Measurements from ENCODE around the gene FBRS. TPM values are rescaled to one million over a fixed set of nuclear protein-coding genes. Genes with fewer than 3 reads are reported as not detected.

Gene FBRS
- total and polyA plus RNA-seq, 2 donors (not counting 3 experiments of a cell fraction or from before 2014, with no cell fraction given): 15.5 to 68.6 TPM

- Histone ChIP-seq H3K27ac (ENCODE audit: insufficient read depth, low read depth, low read length) (no peak overlapping the region), H3K4me3 (replicated peaks in 1 of 3; ENCODE audit: insufficient read depth in 1 of 3, low read depth in 1 of 3, low read length in 3 of 3) (no peak overlapping the region), H3K27me3 (ENCODE audit: control insufficient read depth in 2 of 2, insufficient read depth in 2 of 2, low read length in 2 of 2) (no peaks in the 10 kb centered on the region), H3K4me1 (ENCODE audit: control insufficient read depth, extremely low read depth, insufficient read depth, low read length) (peaks cover 8% of the 10 kb centered on the region), H4K20me1 (replicated peaks; ENCODE audit: control insufficient read depth, extremely low read depth, insufficient read depth, low read length) (no peaks in the 10 kb centered on the region), H3K9ac (replicated peaks; ENCODE audit: extremely low read depth, insufficient read depth, low read length) (no peak overlapping the region), H2AFZ (ENCODE audit: low read depth, low read length) (no peak overlapping the region), H3K36me3 (ENCODE audit: control insufficient read depth in 2 of 2, extremely low read depth in 1 of 2, insufficient read depth in 2 of 2, low read length in 2 of 2) (no peaks in the 10 kb centered on the region), H3K79me2 (ENCODE audit: control insufficient read depth, insufficient read depth, low read length) (no peaks in the 10 kb centered on the region), H3K9me3 (replicated peaks; ENCODE audit: control insufficient read depth, insufficient read depth, low read length) (no peaks in the 10 kb centered on the region), H3K4me2 (ENCODE audit: insufficient read depth, low read length) (no peak overlapping the region), H3K9me1 (replicated peaks; ENCODE audit: control insufficient read depth, extremely low read depth, insufficient read depth, low read length) (no peaks in the 10 kb centered on the region)
- TF ChIP-seq EZH2 (IDR thresholded peaks at IDR 0.05; ENCODE audit: borderline replicate concordance, low read depth, low read length, severe bottlenecking) (no peak), GATA2 (IDR thresholded peaks at IDR 0.05; ENCODE audit: insufficient read depth, insufficient read length, low read depth, low read length) (no peak), CTCF (IDR thresholded peaks at IDR 0.05; ENCODE audit: extremely low read depth in 1 of 2, insufficient read depth in 1 of 2, low read depth in 1 of 2, low read length in 2 of 2) (no peak)
- no peak for FAIRE-seq
- POLR2A ChIA-PET: no interaction called here
- dilution Hi-C loops (cut with MboI; ENCODE audit: extremely low pct_ligation_motif_present, low sequenced_read_pairs) (no loop called here), intact Hi-C loops (cut with micrococcal nuclease) (no loop called here)
- no TSS peak for BruUV-seq (replicated peaks)
- DNase-seq (ENCODE audit: low read depth, low spot score): no peak
- CTCF ChIA-PET: interaction anchor here (0.8 kb wide), 1 partner anchor 197 kb away, joined by 4 read pairs; no protein-coding TSS in a partner anchor
Observed at GRCh38 chr16:30645727-30646126, 12.5 kb upstream of the FBRS start.

- TF ChIP-seq JUN (IDR thresholded peaks at IDR 0.05; ENCODE audit: borderline replicate concordance, insufficient read depth, insufficient read length, low read depth) (no peak), EZH2 (IDR thresholded peaks at IDR 0.05; ENCODE audit: borderline replicate concordance, low read depth, low read length, severe bottlenecking) (no peak), MAX (IDR thresholded peaks at IDR 0.05; ENCODE audit: insufficient read depth, insufficient read length) (no peak), MYC (IDR thresholded peaks at IDR 0.05; ENCODE audit: low read depth, low read length) (no peak), FOS (IDR thresholded peaks at IDR 0.05; ENCODE audit: borderline replicate concordance, insufficient read depth, low read length) (no peak), POLR2AphosphoS5 (IDR thresholded peaks at IDR 0.05; ENCODE audit: insufficient read depth, low read depth, low read length) (no peak), POLR2A (IDR thresholded peaks at IDR 0.05; ENCODE audit: low read depth, low read length) (no peak), GATA2 (IDR thresholded peaks at IDR 0.05; ENCODE audit: insufficient read depth, insufficient read length, low read depth, low read length) (no peak), CTCF (IDR thresholded peaks at IDR 0.05; ENCODE audit: extremely low read depth in 1 of 2, insufficient read depth in 1 of 2, low read depth in 1 of 2, low read length in 2 of 2) (no peak)
- no peaks in the 10 kb centered on the region for H3K27me3 ChIP-seq (ENCODE audit: control insufficient read depth in 2 of 2, insufficient read depth in 2 of 2, low read length in 2 of 2)
- DNase-seq (ENCODE audit: low read depth, low spot score) (no peak), FAIRE-seq (no peak)
- no peaks in the 10 kb centered on the region for H3K9me1 ChIP-seq (replicated peaks; ENCODE audit: control insufficient read depth, extremely low read depth, insufficient read depth, low read length)
- H3K9ac ChIP-seq (replicated peaks; ENCODE audit: extremely low read depth, insufficient read depth, low read length): no peak overlapping the region
- H3K9me3 ChIP-seq (replicated peaks; ENCODE audit: control insufficient read depth, insufficient read depth, low read length): no peaks in the 10 kb centered on the region
- BruUV-seq (replicated peaks): no TSS peak
- no peaks in the 10 kb centered on the region for H3K36me3 ChIP-seq (ENCODE audit: control insufficient read depth in 2 of 2, extremely low read depth in 1 of 2, insufficient read depth in 2 of 2, low read length in 2 of 2)
- H3K4me1 ChIP-seq (ENCODE audit: control insufficient read depth, extremely low read depth, insufficient read depth, low read length): peaks cover 11% of the 10 kb centered on the region
- intact Hi-C loops (cut with micrococcal nuclease): no loop called here
- H3K4me2 ChIP-seq (ENCODE audit: insufficient read depth, low read length): no peak overlapping the region
- dilution Hi-C loops (cut with MboI; ENCODE audit: extremely low pct_ligation_motif_present, low sequenced_read_pairs): no loop called here
- H2AFZ ChIP-seq (ENCODE audit: low read depth, low read length): no peak overlapping the region
- H3K27ac ChIP-seq (ENCODE audit: insufficient read depth, low read depth, low read length): no peak overlapping the region
- no peaks in the 10 kb centered on the region for H4K20me1 ChIP-seq (replicated peaks; ENCODE audit: control insufficient read depth, extremely low read depth, insufficient read depth, low read length)
- peaks cover 5% of the 10 kb centered on the region for H3K79me2 ChIP-seq (ENCODE audit: control insufficient read depth, insufficient read depth, low read length)
- no peak overlapping the region for H3K4me3 ChIP-seq (replicated peaks in 1 of 3; ENCODE audit: insufficient read depth in 1 of 3, low read depth in 1 of 3, low read length in 3 of 3)
- ChIA-PET CTCF (no interaction called here), POLR2A (no interaction called here)
Observed at GRCh38 chr16:30647274-30647571, 11.0 kb upstream of the FBRS start.

Data from endothelial cell of umbilical vein (primary cell).